NCI-H146 treated with DMSO at 0.1 percent for 48 hours (cell line): Measurements from ENCODE around the gene PDGFRB.

Source experiments
- DNase-seq: peaks from one replicate; lab custom pipeline; 2025; ENCODE audit not compliant: unreplicated experiment; lab: John Stamatoyannopoulos, UW

The PDGFRB gene

GRCh38 chr5:150146862-150147601 is 8.6 kb downstream of the PDGFRB start:
- no peak for DNase-seq

DNA sequence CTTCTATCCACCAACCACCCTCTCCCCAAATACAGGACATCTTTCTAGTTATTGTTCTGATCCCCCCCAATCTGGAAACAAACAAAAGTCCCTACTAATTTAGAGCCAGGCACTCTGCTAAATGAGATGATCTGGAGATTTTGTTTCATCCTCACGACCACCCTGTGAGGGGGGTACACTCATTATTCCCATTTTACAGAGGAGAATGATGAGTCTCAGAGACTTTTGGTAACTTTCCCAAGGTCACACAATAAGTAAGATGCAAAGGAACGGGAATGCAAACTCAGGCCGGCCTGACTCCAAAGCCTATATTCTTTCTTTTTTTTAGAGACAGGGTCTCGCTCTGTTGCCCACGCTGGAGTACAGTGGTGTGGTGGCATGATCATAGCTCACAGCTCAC is 9.4 kb downstream of the PDGFRB start:
- no peak for DNase-seq

GRCh38 chr5:150144879-150145278 is 10.8 kb downstream of the PDGFRB start:
- DNase-seq = no peak

DNA sequence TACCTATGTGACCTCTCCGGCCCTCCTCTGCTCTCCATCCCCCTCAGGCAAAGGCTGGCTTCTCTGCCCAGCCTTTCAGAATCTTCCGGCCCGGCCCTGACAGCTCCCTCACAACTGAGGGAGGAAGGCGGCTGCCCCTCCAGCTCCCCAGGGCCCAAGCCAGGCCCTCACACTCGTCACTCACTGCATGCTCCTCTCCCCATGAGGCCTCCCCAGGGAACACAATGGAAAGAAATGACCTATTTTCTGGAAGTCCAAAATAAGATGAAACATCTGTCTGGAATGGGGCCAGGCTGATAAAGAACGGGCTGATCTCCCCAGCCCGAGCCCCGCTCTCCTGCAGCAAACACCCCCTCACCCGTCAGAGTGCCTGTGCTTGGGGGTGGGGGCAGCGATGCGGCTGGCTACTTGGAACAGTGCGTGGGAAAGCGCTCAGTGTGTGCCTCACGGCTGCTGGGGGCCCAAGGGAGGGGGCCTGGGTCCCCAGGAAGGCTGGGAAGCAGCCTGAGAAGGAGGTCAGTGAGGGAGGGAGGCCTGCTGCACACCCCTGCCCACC is 11.3 kb downstream of the PDGFRB start:
- no peak for DNase-seq

GRCh38 chr5:150143350-150144245 is 12.0 kb downstream of the PDGFRB start:
- no peak for DNase-seq

DNA sequence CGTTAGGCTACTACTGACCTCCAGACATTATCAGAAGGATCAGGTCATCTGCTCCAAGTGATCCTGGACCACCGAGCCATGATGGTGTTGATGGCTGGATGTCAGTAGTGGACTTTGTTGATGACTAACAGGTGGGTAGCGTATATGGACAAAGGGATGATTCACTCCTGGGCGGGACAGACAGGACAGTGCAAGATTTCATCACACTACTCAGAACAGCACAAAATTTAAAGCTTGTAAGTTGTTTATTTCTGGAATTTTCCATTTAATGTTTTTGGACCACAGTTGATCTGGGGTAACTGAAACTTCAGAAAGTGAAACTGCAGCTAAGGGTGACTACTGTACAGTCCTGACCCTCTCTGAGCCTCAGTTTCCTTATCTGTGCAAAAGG is 12.7 kb downstream of the PDGFRB start:
- no peak for DNase-seq

GRCh38 chr5:150142185-150142958 is 13.3 kb downstream of the PDGFRB start:
- DNase-seq = no peak

DNA sequence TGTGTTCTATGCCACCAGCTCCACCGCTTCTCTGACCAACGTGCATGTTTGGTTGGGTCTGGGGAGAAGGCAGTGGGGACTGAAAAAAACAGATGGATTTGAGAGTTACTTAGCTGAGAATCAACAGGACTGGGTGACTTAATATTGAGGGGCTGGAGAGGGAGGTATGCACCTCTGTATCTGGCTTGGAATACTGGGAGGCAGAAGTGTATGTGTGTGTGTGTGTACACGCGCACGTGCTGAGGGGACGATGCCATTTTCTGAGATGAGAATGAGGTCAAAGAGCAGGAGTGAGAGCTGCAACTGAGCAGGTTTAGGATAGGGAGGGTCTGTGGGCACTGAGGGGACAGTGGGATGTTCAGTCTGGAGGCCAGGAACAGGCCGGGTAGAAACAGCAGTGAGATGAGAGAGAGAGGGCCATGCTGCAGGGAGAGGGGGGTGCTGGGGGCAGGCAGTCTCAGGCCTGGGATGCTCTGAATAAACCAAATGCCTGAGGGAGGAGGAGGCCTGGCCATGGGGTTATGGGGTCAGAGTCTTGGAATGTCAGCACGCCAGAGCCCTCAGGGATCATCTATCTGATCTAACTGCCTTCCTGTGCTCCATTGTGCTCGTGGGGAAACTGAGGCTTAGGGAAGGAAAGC is 14.0 kb downstream of the PDGFRB start:
- DNase-seq = no peak

- no peak for DNase-seq
Measured at GRCh38 chr5:150140830-150141229, 14.8 kb downstream of the PDGFRB start.

DNA sequence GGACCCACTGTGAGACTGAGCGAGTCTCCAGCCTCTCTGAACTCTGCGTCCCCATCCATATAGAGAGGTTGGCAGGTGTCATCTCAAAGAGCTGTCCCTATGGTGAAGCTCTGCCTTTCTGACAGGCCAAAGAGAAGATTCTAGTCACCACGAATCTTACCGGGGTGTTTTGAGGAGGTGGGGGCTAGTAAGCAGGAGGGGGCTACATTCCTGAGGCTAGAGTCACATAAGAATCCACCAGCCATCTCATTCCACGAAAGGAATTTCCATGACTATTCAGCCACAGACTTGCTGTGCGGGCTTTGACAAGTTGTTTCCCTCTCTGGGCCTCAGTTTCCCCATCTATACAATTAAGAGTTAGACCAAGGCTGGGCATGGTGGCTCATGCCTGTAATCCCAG is 16.3 kb downstream of the PDGFRB start:
- no peak for DNase-seq

DNA sequence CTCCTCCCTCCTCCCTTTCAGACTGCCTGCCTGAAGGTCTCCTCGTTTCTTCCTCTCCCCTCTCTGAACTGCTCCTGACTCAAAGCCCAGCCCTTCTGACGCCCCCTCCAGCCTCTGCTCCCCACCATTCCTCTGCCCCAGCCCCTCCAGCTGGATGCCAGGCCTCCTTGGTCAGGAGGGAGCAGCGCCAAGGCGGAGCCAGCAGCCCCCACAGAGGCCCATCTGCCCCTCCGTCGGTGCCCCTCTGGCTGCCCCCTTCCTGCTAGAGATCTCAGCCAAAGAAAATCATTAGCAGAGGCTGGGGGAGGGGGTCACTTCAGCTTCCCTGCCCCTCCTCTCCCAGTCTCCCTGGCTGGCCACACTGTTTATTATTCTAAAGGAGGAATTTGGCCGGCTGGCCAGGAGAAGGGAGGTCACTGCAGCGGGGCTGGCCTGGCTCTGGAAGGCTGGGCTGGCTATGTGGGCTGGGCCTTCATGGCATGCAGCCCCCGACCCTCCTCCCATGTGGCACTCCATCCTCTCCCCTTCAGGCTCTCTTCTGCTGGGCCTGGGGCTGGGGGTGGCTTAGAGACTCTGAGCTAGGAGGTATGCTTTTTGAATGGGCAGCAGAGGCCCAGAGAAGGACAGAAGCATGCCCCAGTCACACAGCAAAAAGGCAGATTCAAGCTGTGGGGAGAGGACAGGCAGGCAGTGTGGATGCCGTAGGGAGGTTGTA is 16.9 kb downstream of the PDGFRB start:
- DNase-seq = no peak

GRCh38 chr5:150137997-150138396 is 17.6 kb downstream of the PDGFRB start:
- no peak for DNase-seq

- DNase-seq = no peak
Measured at GRCh38 chr5:150137168-150137957, 18.3 kb downstream of the PDGFRB start.

GRCh38 chr5:150136305-150137167 is 19.1 kb downstream of the PDGFRB start:
- no peak for DNase-seq

GRCh38 chr5:150135557-150136304 is 19.9 kb downstream of the PDGFRB start:
- DNase-seq = no peak

DNA sequence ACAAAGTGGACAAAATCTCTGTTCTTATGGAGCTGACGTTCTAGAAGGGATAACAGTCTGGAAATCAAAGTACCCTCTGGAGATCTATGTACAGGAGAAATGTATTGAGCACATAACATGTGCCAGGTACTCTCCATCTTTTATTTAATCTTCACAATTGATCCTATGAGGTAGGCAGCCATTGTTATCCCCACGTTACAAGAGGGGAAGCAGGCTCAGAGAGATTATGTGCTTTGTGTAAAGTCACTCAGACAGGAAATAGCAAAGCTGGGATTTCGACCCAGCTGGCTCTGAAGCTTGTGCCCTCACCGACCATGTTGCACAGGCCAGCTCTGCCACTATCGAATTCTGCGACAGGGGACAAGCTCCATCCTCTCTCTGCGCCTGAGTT is 21.5 kb downstream of the PDGFRB start:
- no peak for DNase-seq

DNA sequence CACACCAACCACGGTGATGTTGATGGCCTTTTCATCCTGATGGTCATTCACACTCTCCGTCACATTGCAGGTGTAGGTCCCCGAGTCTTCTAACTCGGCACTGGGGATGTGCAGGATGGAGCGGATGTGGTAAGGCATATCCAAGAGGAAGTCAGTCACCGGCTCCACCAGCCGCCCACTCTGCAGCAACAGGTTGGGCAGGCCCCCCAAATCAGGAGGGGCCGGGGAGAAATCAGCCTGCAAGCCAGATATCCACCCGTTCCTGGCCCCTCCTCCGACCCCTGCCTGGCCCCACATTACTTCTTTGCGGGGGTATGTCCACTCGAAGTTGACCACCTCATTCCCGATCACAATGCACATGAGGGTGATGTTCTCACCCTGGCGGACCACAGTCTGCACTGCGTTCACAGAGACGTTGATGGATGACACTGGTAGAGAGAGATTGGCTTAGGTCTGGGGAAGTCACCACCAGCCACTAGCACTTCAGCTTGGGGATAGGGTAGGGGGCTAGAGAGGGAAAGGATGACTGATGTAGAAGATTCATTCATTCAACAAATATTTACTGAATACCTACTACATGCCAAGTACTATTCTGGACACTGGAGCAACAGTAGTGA is 22.0 kb downstream of the PDGFRB start:
- DNase-seq = no peak
